ENCODE results near the gene INPP4B.

Gene INPP4B

DNA sequence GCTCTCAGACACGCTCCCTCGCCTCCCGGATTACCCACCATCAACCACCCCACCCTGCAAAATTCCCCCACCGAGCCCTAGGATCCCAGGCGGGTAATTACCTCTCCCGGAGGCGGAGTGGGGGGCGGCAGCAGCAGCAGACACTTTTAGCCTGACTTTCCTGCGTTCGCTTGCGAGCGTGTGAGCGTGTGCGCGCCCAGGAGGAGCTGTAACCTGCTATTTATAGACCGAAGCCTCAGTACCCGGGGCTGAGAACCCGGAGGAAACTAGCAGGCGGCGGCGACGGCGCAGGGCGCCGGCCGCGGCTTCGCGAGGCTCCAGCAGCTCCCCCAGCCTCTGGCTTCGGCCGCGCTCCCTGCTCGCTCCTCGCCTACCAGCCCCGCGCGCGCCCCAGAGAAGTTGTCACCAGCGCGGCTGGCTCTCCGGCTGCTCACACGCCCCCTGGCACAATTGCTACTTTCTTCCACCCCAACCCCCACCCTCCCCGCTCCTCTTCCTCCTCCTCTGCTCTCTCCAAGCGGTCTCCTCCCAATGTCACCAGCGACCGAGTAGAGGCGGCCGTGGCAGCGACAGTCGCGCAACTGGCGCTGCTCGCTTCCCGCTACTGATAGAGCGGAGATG, at the start of gene INPP4B:
Gene INPP4B (minus strand): TSS at position 194 of the 621 bp plus-strand sequence.
- DNase-seq = peak; percentile 42

DNA sequence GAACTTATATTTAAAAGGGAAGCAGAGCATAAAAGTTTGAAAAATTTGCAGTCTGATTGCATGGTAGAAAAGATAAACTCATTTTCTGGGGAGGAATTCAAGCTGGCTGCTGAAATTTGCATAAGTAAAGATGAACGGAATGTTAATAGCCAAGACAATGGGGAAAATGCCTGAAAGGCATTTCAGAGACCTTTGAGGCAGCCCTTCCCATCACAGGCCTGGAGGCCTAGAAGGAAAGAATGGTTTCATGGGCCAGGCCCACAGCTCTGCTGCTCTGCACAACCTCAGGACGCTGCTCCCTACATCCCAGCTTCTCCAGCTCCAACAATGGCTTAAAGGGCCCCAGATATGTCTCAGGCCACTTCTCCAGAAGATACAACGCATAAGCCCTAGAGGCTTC, 46.9 kb upstream of the INPP4B start:
- DNase-seq = no peak

DNA sequence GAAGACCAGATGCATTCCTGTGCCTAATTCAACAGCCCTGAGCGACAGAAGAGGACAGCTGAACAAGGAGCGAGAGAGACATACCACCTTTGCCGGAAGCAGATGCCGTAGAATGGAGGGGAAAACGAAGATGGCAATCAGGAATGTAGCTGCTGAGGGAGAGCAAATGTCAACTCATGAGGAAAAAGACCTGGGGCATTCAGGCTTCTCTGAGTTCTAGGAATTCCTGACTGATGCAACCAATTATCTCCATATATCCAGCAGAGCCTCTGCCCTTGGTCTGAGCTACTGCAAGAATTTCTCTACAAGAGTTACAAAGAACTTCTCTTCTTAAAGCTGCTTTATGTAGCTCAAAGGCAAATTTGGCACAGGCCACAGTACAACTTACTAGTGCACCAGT, 40.5 kb upstream of the INPP4B start:
- no peak for DNase-seq

GRCh38 chr4:142883040-142883832, 37.1 kb upstream of the INPP4B start:
- no peak for DNase-seq

- no peak for DNase-seq
These were observed 36.1 kb upstream of the INPP4B start for GRCh38 chr4:142882159-142882558.

DNA sequence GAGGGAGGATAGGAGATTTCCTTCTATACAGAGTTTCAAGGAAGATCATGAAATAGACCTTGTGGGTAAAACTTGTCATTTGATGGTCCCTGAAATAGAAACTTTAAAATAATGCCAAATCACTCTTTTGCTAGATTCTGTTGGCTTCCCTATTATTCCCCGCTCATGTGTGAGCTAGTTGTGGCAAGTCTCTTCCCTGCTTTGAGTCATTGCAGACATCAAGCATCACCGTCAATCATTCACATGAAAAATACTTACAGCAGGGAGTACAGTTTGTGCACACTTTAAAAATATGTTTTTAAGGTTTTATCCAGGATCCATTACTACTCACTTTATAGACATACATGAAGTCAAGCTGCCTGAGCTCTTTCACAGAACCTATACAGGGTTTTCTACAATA, 35.2 kb upstream of the INPP4B start:
- DNase-seq = no peak

- no peak for DNase-seq
These were observed 29.0 kb upstream of the INPP4B start for GRCh38 chr4:142875117-142875516.

DNA sequence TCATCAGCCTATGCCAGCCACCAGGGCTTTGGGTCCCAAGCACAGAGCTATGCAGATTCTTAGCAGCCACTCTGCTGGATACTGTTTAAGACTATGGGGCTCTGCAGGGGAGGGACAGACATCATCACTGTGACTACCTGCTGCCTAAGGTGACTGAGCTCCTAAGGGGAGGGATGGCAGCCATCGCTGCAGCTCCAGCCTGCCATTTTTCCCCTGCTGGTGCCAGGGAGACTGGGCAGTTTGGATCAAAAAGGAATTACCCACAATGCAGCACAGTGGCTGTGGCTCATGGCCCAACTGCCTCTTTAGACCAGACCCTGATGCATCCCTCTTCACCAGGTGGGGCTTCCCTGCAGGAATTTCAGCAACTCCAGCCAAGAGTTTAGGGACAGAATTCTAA, 28.6 kb upstream of the INPP4B start:
- DNase-seq = no peak

- DNase-seq = no peak
These were observed 20.6 kb upstream of the INPP4B start for GRCh38 chr4:142866685-142867084.

DNA sequence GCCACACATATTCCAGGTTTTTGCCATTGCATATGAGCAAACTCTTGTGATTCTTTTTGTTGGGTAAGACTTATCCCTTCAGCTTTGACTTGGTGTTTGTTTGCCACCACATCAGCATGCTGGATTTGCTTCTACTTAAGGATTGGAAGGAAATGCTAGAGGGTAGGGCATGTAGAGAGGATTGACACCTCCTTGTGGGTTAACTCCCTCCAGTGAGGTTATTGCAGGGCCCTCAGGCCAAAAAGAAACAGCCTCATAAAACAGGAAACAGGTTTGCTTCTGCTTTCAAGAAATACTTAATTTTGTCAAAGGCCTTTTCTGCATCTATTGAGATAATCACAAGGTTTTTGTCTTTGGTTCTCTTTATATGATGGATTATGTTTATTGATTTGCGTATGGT, 15.2 kb upstream of the INPP4B start:
- no peak for DNase-seq

DNA sequence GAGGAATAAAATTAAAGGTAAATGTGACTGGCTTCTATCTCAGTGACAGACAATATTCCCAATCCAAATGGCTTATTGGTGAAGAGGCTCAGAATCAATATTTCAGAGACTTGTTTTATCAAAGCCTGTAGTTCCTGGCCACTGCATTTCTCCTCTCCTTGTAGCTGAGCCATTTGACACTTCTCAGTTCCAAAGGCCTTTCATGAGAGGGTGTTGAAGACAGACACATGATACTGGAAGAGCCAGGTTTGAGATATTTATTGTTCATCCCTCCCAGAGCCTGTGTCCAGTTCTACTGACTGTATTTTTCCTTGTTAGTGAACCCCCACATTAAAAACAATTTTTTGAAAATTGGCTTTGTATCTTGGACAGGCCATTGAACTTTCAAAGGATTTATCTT, 12.9 kb upstream of the INPP4B start:
- DNase-seq = no peak

GRCh38 chr4:142858446-142858845, 12.3 kb upstream of the INPP4B start:
- no peak for DNase-seq

GRCh38 chr4:142856576-142856975, 10.5 kb upstream of the INPP4B start:
- DNase-seq = no peak

DNA sequence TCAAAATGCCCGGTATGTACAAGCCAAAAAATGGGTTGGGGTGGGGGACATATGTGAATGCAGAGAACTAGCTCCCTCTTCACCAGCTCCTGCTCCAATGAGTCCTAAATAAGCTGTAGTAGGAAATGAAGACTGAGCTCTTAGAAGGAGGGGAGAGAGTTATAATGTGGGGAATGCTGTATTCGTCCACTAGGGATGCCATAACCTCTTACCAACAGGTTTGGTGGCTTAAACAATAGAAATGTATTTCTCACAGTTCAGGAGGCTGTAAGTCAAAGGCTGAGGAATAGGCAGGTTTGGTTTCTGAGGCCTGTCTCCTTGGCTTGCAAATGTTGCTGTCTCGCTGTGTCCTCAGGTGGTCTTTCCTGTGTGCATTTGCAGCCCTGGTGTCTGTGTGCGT, 4.4 kb upstream of the INPP4B start:
- no peak for DNase-seq

DNA sequence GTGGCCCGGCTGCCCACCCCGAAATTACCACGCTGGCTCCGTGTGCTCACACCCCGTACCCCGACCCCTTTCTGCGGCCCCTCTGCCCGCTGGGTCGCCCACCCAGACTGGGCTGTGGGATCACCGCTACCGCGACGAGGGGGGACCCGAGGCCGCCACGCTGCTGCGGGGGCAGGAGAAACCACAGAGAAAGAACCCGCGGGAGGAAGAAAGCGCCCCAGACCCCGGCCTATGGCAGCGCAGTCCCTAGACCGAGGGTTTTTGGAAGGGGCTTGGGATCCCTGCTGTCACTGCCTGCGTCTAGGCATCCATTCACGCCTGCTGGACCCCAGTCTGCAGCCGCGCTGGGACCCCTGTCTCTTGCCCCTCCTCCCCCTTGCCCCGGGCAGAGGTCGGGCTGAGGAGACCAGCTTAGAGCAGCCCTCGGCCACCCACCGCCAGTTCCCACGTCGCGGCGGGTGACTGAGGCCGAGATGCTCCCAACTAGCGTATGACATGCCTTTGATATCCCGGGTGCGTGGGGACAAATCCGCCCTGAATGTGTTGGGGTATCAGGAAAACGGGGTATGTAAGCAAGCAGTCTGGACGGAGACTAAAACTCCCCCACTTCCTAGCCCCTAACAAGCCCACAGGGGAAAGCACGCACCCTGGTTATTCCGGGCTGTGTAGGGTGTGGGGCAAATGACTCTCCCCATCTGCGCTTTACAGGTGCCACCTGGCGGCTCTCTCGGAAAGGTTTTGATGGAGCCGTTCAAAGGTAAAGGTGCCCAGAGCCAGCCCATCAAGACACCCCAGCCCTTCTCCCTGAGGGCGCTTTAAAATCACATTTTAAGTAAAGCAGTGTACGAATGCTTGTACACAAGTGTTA, 862 bp upstream of the INPP4B start:
- peak; percentile 75 for DNase-seq

- DNase-seq = no peak
These were observed 601 bp downstream of the INPP4B start for GRCh38 chr4:142845293-142846107.

- DNase-seq = no peak
These were observed 1.3 kb downstream of the INPP4B start for GRCh38 chr4:142844782-142845181.

DNA sequence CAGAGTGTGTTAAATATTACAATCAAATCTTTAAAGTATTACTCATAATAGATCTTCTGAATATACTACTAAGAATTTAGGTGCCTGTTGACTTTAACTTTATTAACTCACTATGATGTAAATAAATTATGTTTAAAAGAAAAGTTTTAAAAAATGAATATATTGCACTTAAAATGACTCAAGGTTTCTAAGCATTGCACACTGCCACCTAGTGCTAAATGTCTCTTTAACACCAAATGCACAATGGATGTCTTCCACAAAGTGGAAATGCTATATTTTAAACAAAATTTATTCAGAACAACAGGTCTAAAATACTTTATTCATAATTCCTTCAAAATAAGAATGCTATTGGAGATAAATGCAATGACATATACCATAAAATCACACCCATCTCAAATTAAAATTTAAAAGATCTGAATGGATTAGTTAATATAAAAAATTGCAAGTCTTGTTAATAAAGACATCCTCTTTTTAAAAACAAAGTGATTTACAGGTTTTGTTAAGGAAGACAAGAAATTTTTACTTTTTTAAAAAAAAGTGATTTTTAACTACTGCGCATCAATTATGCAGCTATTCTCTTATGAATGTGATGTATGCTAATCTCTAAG, 5.5 kb downstream of the INPP4B start:
- DNase-seq = no peak

DNA sequence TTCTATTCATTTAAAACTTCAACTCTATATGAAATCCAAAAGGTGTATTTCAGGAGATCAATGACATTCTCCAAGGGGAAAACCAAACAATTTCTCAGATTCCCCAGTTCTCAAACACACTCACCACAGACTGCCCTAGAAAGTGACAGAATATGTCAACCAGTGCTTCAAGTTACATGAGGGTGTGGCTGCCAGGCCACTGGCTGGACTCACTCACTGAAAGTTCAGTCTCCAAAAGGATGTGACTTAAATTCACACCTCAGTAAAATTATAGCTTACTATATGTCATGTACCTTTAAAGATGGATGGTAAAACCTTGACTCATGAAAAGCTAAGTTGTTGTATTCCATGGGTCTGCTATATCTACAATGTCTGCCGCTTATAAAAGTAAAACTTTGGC, 7.3 kb downstream of the INPP4B start:
- no peak for DNase-seq

DNA sequence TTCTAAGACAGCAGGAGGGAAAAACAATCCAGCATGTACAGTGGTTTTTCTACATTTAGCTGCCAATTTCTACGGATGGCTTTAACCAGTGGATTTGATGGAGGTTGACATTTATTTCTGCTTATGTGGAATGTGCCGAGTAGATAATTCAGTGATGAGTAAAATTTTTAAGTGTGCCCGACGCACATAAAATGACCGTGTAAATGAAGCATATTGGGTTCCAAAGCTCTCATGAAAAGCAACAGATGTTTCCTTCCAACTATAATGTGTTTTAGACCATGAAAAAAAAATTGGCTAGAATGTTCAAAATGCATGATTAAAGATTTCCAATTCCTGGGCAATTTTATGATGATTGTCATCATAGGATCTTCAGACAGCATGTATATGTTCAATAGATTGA, 14.1 kb downstream of the INPP4B start:
- DNase-seq = no peak

GRCh38 chr4:142826503-142827241, 19.4 kb downstream of the INPP4B start:
- no peak for DNase-seq

DNA sequence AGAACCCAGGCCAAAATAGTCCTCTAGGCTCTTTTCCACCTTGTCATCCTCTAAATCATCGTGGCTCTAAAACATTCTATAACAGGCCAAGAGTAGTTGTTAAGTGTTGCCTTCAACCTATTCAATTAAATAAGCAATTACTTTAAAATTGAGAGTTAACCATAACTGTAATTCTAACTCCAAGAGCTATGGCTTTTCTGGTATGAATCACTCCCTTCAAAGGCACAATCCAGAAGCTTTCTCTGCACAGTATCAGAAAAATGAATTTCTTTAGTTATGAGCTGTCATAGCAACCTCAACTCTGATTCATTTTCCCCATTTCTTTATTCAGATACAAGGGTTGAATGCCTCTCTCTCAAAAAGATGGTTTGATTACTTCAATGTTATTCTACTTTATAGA, 21.7 kb downstream of the INPP4B start:
- no peak for DNase-seq
